B cell (primary cell): ENCODE results near the gene NCL.

Experiments
- CTCF ChIP-seq: fragments of 200-600 bp; IDR thresholded peaks from one replicate; pipeline ENCODE4 v1.8.0; 2022; ENCODE audit warnings: antibody characterized with exemption, mild to moderate bottlenecking
- EZH2 ChIP-seq: IDR thresholded peaks from 2 replicates; pipeline ENCODE4 v1.6.1; 2012; ENCODE audit warnings: borderline replicate concordance, low read depth, mild to moderate bottlenecking, moderate library complexity, low read length; ENCODE audit not compliant: insufficient read depth, poor library complexity, severe bottlenecking

GRCh38 chr2:231502596-231502995 lies 38.3 kb upstream of the NCL start:
- no peak for TF ChIP-seq CTCF
- no peak for TF ChIP-seq EZH2
